ENCODE measurements around the gene AQP12A.

Gene AQP12A

DNA sequence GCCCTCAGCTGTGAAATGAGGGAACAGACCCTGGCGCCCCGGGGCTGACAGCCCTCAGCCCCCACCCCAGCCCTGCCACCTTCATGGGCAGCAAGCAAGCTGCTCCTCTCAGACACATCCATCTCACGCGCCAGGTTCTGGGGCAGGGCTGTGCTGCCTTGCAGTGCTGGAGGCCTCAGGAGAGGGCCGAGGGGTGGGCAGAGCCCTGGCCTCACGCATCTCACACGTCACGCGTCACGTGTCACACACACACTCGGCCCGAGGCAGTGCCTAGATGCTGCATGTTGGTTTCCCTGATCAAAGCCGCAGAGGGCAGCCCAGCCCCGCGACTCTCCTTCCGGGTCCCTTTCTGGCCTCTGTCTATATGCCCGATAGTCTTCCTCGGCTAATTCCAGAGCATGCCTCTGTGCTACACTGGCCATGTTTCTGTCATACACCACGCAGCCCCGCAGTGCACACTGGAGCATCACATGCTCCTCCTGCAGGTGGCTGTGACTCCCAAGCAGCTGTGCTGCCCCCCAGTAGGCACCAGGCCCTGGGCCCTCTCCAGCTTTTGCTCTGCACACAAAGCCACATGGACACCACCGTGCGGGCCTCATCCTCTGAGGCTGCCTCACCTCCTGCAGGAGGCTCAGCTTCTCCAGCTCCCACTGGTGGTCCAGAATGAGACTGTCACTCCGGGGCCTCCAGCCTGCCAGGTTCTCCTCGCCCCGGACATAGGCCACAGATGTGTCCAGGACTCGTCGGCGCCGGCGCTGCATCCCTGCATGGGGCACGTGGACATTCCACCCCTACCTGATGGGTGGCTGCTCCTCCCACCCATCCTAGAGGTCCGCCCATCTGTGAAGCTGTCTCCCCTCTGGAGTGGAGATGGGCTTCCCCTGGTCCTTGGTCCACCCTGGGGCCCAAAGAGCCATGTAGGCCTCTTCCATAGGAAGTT lies 31.4 kb downstream of the AQP12A start:
- DNase-seq (ENCODE audit: low read depth in 2 of 2): no peak

DNA sequence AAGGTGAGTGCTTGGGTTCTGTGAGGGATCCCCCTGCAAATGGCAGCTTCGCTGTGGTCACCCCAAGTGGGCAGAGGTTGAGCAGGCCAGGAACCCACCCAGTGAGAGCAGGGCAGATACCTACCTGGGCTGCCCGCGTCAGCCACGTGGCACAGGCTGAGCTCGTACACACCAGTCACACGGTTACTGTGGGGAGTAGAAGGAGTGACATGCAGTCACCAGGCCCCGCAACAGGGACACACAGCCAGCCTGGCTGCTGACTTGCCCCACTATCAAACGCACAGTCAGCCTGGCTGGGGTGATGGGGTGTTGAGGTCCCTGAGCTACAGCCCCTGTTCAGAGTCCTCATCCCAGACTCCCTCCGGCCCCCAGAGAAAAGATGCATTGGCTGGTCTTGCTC lies 32.2 kb downstream of the AQP12A start:
- DNase-seq (ENCODE audit: low read depth in 2 of 2): no peak

DNA sequence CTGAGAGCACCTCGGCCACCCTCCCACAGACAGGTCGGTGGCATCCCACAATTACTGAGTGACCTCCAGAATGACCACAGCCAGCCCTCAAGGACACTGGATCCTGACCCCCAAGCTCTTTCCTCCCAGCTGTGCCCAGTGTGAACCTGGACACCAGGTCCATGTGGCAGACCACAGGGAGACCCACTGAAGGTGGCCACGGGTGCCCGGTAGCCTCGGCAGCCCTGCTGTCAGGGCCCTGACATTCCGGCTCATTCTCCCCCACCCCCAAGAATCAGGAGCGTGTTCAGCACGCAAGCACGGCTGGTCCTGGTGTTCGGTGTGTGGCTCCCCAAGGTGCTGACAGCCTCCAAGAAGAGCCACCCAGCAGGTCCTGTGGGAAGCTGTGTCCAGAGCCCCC lies 32.8 kb downstream of the AQP12A start:
- no peak for DNase-seq (ENCODE audit: low read depth in 2 of 2)

DNA sequence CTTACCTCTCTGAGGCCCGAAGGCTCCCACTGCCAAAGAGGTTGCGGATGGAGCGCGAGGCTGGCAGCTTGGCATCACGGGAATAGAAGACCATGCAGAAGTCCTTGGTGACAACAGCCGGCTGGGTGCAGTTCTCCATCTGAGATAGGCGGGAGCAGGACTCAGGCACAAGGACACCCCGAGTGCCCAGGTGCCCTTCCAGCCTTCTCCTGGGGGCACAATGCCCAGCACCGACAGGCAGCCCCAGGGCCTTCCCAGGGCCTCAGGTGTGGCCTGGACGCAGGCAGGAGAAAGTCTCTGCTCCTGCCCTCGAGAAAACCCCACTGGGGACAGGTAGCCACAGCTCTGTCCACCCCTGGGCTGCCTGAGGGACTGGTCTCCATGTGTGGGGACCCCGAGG lies 33.6 kb downstream of the AQP12A start:
- no peak for DNase-seq (ENCODE audit: low read depth in 2 of 2)

DNA sequence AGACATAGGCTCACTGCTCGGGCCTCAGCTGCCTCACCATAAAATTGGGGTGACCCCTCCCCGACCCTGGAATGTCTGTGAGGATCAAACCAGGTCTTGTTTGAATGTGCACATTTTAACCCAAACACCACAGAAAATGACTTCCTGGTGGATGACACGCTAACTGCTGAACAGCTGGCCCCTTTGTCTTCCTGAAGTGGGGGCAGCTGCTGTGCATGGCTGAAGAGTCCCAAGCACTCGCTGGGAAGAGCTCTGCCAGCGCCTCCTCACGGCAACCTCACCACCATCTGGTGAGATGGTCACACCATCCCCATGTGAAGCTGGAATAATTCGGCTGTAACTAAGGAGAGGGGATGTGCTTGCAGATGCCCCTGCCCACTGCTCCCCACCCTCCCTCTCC lies 34.0 kb downstream of the AQP12A start:
- DNase-seq (ENCODE audit: low read depth in 2 of 2): no peak

DNA sequence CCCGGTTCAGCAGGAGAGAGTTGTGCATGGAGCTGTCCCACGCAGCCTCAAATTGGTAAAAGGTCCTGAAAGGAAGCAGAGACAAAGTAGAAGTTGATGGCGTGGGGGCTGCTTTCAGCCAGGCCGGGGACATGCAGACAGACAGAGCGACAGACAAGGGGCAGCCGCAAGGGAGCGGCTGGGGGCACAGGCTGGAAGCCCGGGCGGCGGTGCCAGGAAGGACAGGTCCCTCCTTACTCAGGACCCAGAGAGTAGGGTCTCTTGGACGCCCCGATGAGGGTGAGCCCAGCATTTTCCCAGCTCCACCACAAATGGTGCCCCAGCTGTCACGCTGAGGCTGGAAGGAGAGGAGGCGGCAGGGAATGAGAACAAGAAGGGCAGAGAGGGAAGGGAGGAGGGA lies 35.2 kb downstream of the AQP12A start:
- no peak for DNase-seq (ENCODE audit: low read depth in 2 of 2)

DNA sequence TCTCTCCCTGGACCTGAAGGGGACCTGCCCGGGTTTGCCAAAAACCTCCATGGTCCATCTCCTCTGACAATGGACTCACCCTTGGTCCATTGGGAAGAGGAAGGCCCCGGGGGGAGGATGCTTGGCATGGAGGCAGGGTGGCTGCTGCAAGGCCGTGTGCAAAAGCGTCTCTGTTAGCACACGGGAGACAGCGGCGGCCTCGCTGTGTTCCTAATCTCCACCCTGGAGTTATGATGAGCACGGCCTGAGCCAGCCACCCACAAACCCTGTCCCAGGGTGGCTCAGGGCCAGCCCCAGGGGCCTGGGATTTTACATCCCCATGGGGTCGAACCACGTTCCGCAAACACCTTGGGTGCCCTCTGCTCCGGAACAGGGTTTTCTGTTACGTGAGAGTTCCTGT lies 35.8 kb downstream of the AQP12A start:
- DNase-seq (ENCODE audit: low read depth in 2 of 2): no peak

DNA sequence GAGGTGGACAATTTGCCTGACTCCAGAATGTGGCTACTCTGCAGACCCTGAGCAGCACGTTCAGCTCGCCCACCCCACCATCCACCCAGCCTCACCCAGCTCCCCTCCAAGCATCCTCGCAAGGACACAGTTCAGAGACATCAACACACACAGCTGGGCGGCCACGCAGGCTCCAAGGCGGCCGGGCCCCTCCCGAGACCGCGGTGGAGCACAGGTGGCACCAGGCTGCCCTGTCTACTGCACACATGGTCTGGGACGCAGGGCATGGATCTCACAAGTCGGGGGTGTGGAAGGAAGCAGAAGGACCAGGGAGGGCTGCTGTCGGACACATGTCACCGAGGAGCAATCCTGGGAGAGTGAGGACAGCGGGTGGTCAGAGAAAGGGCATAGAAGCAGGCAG lies 36.2 kb downstream of the AQP12A start:
- no peak for DNase-seq (ENCODE audit: low read depth in 2 of 2)

DNA sequence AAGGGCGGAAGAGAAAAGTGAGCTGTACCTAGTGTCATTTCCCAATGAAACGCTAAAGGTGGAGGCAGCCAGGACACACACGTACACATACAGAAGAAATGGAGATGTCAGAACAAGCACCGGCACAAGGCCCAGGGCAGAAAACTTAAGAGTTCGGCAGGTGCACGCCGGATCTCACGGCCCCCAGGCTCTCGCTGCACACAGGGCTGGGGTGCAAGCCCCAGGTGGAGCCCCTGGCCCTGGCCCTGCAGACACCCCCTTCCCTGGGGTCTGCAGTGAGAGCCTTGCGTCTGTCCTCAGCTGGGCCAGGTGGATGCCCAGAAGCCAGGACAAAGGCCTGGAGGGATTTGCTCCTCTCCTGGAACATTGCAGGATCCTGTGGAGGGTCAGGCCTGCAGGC lies 36.7 kb downstream of the AQP12A start:
- DNase-seq (ENCODE audit: low read depth in 2 of 2): no peak

DNA sequence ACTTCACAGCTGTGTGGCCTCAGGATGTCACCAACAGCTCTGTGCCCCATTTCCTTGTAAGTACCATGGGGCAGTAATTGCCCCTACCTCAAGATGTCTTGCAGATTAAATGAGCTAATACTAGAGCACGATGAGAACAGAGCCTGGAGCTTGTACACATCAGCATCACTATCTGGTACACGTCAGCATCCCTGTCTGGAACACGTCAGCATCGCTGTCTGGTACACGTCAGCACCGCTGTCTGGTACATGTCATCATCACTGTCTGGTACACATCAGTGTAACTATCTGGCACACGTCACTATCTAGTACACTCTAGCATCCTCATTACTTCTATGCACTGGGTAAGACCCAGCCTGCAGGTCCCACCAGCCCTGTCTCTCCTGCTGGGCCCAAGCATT lies 37.2 kb downstream of the AQP12A start:
- DNase-seq (ENCODE audit: low read depth in 2 of 2): no peak

DNA sequence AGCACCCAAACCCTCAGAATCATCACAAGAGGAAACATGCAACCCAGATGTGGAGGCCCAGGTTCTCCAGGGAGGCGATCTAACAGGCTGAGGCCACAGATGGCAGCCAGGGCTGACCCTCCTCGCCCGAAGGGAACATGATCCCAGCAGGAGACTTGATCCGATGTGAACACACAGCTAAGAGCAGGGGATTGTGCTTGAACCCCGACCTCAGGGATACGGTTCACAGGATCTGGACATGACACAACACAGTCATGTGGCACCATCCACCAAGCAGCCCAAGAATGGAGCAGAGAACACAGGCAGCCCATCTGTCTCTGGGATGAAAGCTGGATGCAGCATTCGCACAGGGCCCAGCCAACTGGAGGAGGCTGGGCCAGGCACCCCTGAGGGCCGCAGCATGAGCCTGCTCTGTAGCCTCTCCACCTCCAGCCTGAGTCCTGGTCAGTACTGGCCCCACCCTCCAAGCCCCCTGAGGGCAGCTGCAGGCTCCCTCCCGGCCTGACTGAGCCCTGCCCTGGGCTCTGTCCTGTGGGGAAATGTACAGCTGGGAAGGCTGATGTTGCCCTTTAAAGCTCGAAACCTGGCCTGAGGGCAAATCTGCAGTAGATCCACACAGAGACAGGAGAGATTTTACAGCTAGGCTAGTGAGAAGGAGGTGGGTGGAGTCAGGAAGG lies 39.0 kb downstream of the AQP12A start:
- DNase-seq (ENCODE audit: low read depth in 2 of 2): no peak

DNA sequence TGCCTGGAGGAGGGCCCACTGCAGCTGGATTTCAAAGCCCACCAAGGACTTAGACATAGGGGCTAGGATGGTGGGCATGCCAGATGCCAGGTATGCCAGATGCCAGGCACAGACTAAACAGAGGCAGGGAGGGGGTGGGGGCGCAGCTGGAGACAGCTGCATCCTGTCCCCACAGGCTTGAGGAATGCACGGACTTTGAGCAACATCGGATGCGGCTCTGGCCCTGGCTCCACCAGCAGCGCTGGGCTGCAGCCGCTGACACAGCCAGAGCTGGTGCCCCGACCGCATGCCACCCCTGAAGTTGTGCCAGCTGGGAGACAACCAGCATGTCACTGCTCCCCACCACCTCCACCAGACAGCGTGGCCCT lies 39.5 kb downstream of the AQP12A start:
- DNase-seq (ENCODE audit: low read depth in 2 of 2): no peak

DNA sequence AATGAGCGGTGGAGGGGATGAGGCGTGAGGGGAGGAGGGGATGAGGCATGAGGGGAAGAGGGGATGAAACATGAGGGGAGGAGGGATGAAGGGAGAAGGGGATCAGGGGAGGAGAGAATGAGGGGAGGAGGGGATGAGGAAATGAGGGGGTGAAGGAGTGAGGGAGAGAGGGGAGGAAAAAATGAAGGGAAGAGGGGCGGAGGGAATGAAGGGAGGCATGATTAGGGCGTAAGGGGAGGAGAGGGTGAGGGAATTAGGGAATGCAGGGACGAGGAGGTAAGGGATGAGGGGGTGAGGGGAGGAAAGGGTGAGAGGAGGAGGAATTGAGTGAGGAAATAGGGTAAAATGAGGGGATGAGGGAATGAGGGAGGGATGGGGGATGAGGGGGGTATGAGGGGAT lies 40.5 kb downstream of the AQP12A start:
- no peak for DNase-seq (ENCODE audit: low read depth in 2 of 2)

DNA sequence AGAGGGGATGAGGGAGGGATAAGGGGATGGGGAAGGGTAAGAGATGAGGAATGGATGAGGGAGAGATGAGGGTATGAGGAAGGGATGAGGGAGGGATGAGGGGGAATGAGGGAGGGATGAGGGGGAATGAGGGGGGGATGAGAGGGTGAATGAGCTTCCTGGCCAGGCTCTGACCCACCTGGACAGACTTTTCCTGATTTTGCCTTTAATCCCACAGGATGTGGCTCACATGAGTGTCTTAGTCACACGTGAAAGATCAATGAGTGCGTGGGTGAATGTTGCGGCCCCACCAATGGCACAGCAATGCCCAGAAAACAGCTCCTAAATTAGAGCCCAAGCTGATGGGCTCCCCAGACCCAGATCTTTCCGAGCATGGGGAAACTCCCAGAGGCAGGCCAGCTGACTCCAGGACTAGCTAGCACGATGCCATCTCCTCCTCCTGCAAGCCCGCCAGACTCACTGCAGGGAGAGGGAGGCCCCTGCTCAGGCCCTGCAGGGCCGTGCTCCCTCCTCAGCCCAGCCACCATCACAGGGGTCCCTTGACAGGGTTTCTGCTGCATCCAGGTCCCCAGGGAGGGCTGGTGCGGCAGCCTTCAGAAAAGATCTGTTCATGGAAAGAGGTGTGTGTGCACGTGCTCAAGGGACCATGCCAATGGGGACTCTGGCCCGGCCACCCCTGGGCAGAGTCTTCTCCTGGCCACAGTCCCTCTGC lies 41.4 kb downstream of the AQP12A start:
- no peak for DNase-seq (ENCODE audit: low read depth in 2 of 2)

DNA sequence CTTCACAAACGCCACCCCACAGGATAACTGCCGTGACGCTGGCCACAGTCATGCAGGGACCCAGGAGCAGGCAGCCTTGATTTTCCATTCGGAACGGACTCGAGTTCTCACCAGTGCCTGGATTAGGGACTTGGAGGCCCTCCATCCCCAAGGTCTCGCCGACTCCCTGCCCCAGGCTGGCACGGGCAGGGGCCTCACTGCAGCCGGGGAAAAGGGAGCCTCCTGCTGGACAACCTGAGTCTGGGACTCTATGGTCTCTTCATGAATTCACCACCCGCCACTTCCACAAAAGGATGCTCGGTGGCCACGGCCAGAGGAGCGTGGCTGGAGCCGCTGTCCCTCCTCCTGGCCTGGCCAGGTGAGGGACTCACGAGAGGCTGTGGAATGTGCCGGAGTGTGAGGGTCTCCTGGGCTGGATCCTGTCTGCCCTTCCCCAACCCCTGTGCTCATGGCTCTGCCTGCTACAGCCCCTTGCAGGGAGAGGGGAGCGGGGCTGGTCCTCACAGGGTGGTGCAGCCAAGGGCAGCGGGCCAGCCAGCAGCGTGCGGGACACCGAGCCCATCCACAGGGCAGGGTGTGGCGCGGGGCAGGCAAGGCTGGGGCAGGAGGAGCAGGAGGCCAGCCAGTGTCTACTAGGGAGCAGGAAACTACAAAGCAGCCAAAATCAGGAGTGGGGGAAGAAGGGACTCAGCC lies 42.3 kb downstream of the AQP12A start:
- DNase-seq (ENCODE audit: low read depth in 2 of 2): no peak

DNA sequence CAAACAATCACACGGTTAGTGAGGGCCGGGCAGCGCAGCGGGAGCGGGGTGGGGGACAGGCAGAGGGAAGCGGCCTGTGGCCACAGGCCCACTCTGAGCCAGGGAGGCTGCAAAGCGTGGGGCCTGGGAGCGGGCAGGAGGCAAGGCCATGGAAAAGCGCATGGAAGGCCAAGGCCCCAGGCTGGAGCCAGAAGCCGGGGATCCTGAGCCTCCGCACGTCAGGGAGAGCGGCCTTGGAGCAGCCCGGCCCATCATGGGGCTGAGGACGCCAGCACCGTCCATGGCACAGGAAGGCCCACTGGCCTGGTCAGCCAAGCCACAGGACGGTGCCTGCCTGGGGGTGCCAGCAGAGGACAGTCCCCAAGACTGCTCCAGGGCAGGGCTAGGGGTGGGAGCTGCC lies 43.1 kb downstream of the AQP12A start:
- DNase-seq (ENCODE audit: low read depth in 2 of 2): no peak

DNA sequence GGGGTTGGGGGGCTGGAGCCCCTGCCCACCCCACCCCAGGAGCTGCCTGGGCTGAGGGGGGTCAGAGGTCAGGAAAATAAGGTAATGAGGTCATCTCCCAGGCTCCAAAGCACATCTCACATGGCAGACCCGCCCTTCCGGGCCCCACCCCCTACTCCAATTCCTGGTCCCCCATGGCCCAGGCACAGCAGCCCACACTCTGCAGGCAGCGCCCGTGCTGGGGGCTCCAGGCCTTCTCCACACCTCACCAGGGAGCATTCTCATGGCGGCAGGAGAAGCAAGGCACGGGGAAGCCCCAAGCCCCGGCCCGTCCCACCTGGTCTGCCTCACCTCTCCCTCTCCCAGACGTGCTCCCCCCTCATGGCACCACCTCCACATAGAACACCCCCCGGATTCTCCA lies 43.8 kb downstream of the AQP12A start:
- DNase-seq (ENCODE audit: low read depth in 2 of 2): no peak

DNA sequence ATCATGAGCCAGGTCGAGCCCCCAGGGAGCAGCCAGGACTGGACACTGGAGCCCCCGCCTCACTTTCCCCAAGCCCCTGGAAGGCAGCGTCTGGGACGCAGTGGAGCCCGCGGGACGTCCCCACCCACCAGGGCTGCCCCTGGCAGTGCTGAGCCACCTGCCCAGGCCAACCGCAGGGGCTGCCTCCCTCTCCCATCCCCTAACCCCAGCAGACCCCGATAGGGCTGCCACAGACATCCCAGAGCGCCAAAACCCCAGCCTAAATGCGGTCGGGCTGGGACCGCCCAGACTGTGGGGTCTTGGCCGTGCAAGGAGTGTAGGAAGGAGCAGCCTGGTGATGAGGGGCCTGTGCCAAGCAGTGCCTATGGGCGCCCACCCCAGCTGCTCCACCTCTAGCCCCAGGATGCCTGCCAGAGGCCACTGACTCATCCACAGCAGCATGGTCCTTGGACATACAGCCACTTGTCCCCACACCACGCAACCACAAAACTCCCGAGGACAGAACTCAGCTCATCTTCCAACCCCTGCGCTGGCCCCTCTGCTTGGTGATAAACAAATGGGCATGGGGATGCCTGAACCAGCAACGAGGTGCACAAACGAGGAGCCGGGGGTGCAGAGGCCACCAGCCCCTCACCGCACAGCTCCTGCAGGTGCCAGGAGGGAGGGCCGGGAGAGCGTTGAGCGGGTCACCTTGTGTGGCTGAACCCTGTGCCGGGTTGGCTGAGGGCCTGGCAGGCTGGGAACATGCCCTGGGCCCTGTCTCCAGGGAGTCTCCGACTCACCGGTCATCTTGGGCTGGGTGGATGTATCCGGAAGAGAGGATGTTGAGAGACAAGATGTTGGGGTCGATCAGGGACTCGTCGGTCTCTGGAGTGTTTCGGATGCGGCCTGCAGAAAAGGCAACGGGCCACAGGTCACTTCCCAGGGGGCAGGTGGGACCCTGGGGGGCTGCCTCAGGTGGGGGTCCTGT lies 44.9 kb downstream of the AQP12A start:
- no peak for DNase-seq (ENCODE audit: low read depth in 2 of 2)

DNA sequence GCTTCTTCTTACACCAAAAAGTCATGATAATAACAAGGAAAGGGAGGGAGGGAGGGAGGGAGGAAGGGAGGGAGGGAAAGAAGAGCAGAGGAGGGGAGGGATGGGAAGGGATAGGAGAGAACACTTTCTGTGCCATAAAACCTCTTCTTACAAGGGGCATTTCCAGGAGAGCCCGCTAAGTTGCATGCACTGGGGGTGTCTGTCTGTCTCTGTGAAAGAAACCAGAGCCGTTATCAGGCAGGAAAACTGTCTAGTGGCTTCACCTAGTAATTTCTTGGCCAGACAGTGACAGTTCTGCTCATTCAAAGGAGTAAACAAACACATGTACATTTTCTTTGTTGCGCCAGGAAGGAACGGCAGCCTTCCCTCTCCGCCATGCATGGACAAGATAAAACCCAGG lies 45.8 kb downstream of the AQP12A start:
- DNase-seq (ENCODE audit: low read depth in 2 of 2): no peak

DNA sequence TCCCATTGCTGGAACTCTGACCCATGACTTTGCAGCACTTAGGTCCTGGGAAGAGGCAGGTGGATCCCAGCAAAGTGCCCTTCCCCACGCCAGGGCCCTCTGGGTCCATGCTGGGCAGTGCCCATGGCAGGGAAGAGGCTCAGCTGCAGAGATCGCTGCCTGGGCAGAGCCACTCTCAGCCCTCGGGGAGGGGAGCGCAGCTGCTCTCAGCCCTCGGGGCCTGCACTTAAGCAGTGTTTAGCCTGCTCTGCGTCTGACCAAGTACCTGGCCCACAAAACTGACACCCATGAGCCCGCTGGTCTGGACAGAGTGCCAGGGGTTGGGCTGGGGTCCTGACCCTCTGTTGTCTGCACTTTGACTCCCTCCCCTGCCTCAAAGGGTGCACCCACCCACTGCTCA lies 46.3 kb downstream of the AQP12A start:
- DNase-seq (ENCODE audit: low read depth in 2 of 2): no peak

DNA sequence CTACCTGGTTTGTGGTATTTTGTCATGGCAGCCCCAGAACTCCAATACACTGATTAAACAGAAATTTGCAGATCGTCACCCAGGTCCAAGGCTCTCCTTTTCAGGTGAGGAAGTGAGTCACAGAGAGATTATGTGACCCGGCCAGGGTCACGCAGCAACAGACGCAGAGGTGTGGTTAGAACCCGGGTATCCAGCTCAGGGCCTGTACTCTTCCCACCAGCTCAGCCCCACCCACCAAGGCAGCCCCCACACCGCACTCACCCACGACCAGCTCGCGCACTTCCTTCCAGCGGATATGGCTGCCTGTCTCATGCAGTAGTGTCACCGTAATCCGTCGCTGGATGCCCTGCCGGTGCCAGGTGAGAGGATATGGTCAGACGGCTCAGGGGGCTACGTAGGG lies 48.1 kb downstream of the AQP12A start:
- no peak for DNase-seq (ENCODE audit: low read depth in 2 of 2)

All from stimulated activated CD4-positive, alpha-beta T cell treated with anti-CD3 and anti-CD28 coated beads, Interleukin-4, amount 100 ng/mL, for 48 hours (primary cell).